ENCODE results near the gene MAP3K9. TPM values are rescaled to one million over a fixed set of nuclear protein-coding genes. Genes with fewer than 3 reads are reported as not detected.

Gene MAP3K9
- total RNA-seq, 1 experiment from 2014 or later = 24.3 TPM

DNA sequence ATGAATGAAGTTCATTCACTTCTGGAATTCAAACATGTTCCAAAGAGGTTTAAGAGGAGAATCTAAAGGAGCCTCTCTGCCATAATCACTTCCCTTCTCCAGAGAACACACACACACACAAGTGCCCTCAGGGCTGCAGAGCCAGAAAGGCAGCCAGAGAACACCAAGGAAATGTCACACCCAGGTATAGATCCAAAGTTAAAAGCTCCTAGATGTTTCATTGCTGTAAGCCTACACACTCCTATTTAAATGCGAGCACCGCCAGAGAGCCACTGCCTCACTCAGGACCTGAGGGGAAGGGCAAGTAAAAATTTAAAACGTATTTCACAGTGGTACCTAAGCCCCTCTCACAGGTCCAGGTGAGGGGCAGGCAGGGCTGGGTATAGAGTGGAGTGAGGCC is 85.2 kb downstream of the MAP3K9 start:
- Mint-ChIP-seq H3K27me3 (ENCODE audit: unreplicated experiment) (no peaks in the 10 kb centered on the region), H3K27ac (ENCODE audit: unreplicated experiment) (no peak overlapping the region), H3K4me3 (ENCODE audit: low read depth, unreplicated experiment) (no peak overlapping the region), H3K9me3 (ENCODE audit: low read depth, unreplicated experiment) (no peaks in the 10 kb centered on the region), H3K4me1 (ENCODE audit: low read depth, unreplicated experiment) (peaks cover 15% of the 10 kb centered on the region), H3K36me3 (ENCODE audit: insufficient read depth, unreplicated experiment) (peaks cover 6% of the 10 kb centered on the region)
- DNase-seq = no peak
- BruUV-seq (replicated peaks) = no TSS peak
- CTCF ChIA-PET = no interaction called here
- TF ChIP-seq, protein P1, sequence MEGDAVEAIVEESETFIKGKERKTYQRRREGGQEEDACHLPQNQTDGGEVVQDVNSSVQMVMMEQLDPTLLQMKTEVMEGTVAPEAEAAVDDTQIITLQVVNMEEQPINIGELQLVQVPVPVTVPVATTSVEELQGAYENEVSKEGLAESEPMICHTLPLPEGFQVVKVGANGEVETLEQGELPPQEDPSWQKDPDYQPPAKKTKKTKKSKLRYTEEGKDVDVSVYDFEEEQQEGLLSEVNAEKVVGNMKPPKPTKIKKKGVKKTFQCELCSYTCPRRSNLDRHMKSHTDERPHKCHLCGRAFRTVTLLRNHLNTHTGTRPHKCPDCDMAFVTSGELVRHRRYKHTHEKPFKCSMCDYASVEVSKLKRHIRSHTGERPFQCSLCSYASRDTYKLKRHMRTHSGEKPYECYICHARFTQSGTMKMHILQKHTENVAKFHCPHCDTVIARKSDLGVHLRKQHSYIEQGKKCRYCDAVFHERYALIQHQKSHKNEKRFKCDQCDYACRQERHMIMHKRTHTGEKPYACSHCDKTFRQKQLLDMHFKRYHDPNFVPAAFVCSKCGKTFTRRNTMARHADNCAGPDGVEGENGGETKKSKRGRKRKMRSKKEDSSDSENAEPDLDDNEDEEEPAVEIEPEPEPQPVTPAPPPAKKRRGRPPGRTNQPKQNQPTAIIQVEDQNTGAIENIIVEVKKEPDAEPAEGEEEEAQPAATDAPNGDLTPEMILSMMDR (IDR thresholded peaks at IDR 0.05; ENCODE audit: unreplicated experiment) = no peak
- intact Hi-C loops (cut with micrococcal nuclease; ENCODE audit: unreplicated experiment) = no loop called here

DNA sequence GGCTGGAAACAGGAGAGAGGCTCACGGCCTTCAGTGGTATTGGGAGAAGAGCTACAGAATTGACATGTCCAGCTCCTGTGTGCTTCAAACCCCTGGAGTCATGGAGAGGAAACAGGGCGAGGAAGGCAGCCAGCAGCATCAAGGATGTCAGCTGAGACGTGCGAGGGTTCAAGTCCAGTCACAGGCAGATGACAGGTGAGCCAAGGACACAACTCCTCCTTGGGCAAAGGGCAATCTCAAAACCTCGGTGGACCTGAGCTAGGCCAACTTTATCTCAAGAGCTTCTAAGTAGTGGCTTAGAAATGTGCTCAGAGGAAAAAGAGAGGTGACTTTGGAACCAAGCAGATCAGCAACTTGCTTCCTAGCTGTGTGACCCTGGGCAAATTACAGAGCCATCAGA is 86.0 kb downstream of the MAP3K9 start:
- intact Hi-C loops (cut with micrococcal nuclease; ENCODE audit: unreplicated experiment) = no loop called here
- Mint-ChIP-seq H3K27ac (ENCODE audit: unreplicated experiment) (no peak overlapping the region), H3K4me3 (ENCODE audit: low read depth, unreplicated experiment) (no peak overlapping the region), H3K4me1 (ENCODE audit: low read depth, unreplicated experiment) (peaks cover 19% of the 10 kb centered on the region), H3K27me3 (ENCODE audit: unreplicated experiment) (no peaks in the 10 kb centered on the region), H3K36me3 (ENCODE audit: insufficient read depth, unreplicated experiment) (peaks cover 3% of the 10 kb centered on the region), H3K9me3 (ENCODE audit: low read depth, unreplicated experiment) (no peaks in the 10 kb centered on the region)
- CTCF ChIA-PET = no interaction called here
- no TSS peak for BruUV-seq (replicated peaks)
- TF ChIP-seq, protein P1 (IDR thresholded peaks at IDR 0.05; ENCODE audit: unreplicated experiment) = no peak
- no peak for DNase-seq

DNA sequence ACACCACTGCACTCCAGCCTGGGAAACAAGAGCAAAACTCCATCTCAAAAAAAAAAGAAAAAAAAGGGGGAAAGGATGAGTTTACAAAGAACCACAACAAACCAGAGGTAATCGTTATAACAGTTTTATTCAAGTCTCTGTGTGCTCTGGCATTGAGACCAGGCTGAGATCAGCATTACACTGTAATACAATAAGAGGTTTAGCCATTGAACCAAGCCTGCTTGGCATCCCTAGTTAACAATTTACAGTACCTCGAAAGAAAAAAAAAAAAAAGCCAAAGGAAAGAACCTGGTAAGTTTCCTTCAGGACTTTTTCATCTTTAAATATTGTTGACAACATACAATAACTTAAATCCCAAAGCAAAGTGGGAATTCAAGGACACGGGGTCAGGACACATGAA is 86.9 kb downstream of the MAP3K9 start:
- Mint-ChIP-seq H3K36me3 (ENCODE audit: insufficient read depth, unreplicated experiment) (no peaks in the 10 kb centered on the region), H3K9me3 (ENCODE audit: low read depth, unreplicated experiment) (no peaks in the 10 kb centered on the region), H3K27me3 (ENCODE audit: unreplicated experiment) (no peaks in the 10 kb centered on the region), H3K27ac (ENCODE audit: unreplicated experiment) (no peak overlapping the region), H3K4me1 (ENCODE audit: low read depth, unreplicated experiment) (peaks cover 25% of the 10 kb centered on the region), H3K4me3 (ENCODE audit: low read depth, unreplicated experiment) (no peak overlapping the region)
- TF ChIP-seq, protein P1 (IDR thresholded peaks at IDR 0.05; ENCODE audit: unreplicated experiment) = no peak
- DNase-seq = no peak
- BruUV-seq (replicated peaks) = no TSS peak
- CTCF ChIA-PET = no interaction called here
- intact Hi-C loops (cut with micrococcal nuclease; ENCODE audit: unreplicated experiment) = no loop called here

DNA sequence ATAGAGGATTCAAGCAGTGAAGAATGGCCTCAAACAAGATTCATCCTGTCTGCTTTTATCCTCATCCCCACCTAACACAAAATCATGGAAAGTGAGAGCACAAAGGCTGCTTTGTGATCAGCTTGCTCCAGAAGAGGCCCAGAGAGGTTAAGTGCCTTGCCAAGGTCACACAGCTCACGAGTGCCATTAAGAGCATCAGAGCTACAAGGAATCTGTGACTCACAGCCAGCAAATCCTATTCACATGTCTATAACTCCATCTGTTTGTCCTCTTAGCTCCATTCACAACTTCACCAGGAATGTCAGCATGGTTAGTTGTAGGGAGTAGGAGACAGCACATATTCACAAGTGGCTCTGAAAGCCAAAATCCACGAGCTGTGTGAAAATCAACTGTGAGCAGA is 87.8 kb downstream of the MAP3K9 start:
- Mint-ChIP-seq H3K4me3 (ENCODE audit: low read depth, unreplicated experiment) (no peak overlapping the region), H3K27me3 (ENCODE audit: unreplicated experiment) (no peaks in the 10 kb centered on the region), H3K4me1 (ENCODE audit: low read depth, unreplicated experiment) (peaks cover 34% of the 10 kb centered on the region), H3K27ac (ENCODE audit: unreplicated experiment) (no peak overlapping the region), H3K36me3 (ENCODE audit: insufficient read depth, unreplicated experiment) (no peaks in the 10 kb centered on the region), H3K9me3 (ENCODE audit: low read depth, unreplicated experiment) (no peaks in the 10 kb centered on the region)
- no peak for DNase-seq
- TF ChIP-seq, protein P1 (IDR thresholded peaks at IDR 0.05; ENCODE audit: unreplicated experiment) = no peak
- BruUV-seq (replicated peaks) = no TSS peak
- intact Hi-C loops (cut with micrococcal nuclease; ENCODE audit: unreplicated experiment) = no loop called here
- CTCF ChIA-PET = no interaction called here

All from Calu3 (cell line).